Measurements from ENCODE around the gene SNX33. TPM values are rescaled to one million over a fixed set of nuclear protein-coding genes. Genes with fewer than 3 reads are reported as not detected.
A peak's percentile ranks its signal among the peaks of the same experiment; 100 is the strongest.

Gene SNX33
- total RNA-seq, 1 donor from 2014 or later = 15.0 TPM

DNA sequence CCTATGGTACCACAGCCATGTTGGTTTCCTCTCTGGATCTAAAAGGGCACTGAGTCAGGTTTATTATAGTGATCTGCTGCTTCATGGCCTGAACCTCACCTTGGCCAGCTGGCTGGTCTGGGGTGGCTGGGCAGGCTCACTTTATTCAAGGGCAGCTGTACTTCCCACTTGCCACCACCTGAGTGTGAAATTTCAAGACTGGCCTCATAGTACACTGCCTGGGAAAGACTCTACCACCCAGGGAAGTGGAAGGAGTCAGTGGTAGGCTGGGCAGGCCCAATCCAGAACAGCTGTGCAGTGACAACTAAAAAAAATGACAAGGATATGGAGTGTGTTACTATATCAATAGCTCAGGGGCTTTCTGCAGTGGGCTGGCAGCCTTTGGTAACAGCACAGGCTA, 30.9 kb upstream of the SNX33 start:
- no peak for FAIRE-seq
- TF ChIP-seq, protein P1, sequence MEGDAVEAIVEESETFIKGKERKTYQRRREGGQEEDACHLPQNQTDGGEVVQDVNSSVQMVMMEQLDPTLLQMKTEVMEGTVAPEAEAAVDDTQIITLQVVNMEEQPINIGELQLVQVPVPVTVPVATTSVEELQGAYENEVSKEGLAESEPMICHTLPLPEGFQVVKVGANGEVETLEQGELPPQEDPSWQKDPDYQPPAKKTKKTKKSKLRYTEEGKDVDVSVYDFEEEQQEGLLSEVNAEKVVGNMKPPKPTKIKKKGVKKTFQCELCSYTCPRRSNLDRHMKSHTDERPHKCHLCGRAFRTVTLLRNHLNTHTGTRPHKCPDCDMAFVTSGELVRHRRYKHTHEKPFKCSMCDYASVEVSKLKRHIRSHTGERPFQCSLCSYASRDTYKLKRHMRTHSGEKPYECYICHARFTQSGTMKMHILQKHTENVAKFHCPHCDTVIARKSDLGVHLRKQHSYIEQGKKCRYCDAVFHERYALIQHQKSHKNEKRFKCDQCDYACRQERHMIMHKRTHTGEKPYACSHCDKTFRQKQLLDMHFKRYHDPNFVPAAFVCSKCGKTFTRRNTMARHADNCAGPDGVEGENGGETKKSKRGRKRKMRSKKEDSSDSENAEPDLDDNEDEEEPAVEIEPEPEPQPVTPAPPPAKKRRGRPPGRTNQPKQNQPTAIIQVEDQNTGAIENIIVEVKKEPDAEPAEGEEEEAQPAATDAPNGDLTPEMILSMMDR (IDR thresholded peaks at IDR 0.05; ENCODE audit: insufficient read depth, low read length, severe bottlenecking) = no peak
- DNase-seq (ENCODE audit: low read depth) = no peak
- Histone ChIP-seq H3K36me3 (ENCODE audit: control insufficient read depth, insufficient read depth, low read length) (peaks cover 14% of the 10 kb centered on the region), H3K4me3 (ENCODE audit: low read depth, low read length) (no peak overlapping the region), H3K27me3 (ENCODE audit: control insufficient read depth, insufficient read depth, low read length) (no peaks in the 10 kb centered on the region)

DNA sequence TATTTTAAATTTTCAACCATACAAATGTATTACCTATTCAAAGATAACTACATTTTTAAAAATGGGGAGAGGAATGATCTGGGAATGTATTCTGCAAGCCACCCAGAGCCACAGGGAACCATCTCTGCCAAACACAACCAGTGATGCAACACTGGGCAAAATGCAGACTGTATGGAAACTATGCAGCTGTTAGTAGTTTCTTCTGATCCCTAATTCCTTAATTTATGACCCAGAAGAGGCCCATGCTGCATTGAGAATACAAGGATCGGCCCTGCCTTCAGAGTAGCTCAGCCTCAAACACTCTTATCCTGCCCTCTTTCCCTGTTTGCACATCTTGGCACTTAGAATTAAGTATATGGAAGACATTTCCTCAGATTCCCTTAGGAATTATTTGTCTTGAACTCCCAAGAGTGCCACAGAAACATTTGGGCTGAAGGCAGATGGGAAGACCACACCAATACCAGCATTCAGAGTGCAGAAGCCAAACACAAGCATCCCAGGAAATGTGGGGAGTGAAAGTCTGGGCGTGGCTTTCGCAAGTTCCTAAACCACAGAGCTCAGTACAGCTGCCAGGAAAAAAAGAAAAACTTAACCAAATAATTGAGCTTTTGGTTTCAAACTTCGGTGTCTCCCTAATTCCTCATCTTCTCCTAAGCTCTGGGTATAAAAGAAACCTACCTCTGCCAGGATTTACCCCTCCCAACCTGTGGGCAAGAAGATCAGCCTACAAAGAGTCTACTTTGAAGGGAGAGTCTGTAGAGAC, 27.5 kb upstream of the SNX33 start:
- Histone ChIP-seq H3K36me3 (ENCODE audit: control insufficient read depth, insufficient read depth, low read length) (peaks cover 10% of the 10 kb centered on the region), H3K27me3 (ENCODE audit: control insufficient read depth, insufficient read depth, low read length) (no peaks in the 10 kb centered on the region), H3K4me3 (ENCODE audit: low read depth, low read length) (no peak overlapping the region)
- FAIRE-seq (no peak), DNase-seq (ENCODE audit: low read depth) (no peak)
- TF ChIP-seq, protein P1 (IDR thresholded peaks at IDR 0.05; ENCODE audit: insufficient read depth, low read length, severe bottlenecking) = no peak

DNA sequence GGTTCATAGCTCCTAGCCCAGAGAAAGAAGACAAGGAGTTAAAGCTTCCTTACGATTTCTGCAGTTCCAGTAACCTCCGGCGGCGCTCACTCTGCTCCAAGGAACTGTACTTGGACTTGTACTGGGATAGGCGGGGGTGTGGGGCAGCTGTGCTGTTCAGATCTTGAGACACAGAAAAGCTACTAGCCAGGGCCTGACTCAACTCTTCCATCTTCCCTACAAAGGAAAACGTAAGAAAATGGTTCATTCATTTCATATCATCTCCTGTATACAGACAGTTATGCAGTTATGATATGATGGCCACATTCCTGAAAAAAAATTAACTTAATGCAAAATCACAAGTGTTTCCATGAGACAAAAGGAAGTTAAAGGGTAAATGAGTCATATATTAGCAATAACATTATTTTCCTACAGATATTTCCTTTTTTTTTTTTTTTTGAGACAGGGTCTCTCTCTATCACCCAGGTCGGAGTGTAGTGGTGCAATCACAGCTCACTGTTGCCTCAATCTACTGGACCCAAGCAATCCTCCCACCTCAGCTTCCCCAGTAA, 26.8 kb upstream of the SNX33 start:
- FAIRE-seq (no peak), DNase-seq (ENCODE audit: low read depth) (peak; percentile 63)
- TF ChIP-seq, protein P1 (IDR thresholded peaks at IDR 0.05; ENCODE audit: insufficient read depth, low read length, severe bottlenecking) = peak; percentile 33
- Histone ChIP-seq H3K36me3 (ENCODE audit: control insufficient read depth, insufficient read depth, low read length) (peaks cover 10% of the 10 kb centered on the region), H3K27me3 (ENCODE audit: control insufficient read depth, insufficient read depth, low read length) (no peaks in the 10 kb centered on the region), H3K4me3 (ENCODE audit: low read depth, low read length) (no peak overlapping the region)

DNA sequence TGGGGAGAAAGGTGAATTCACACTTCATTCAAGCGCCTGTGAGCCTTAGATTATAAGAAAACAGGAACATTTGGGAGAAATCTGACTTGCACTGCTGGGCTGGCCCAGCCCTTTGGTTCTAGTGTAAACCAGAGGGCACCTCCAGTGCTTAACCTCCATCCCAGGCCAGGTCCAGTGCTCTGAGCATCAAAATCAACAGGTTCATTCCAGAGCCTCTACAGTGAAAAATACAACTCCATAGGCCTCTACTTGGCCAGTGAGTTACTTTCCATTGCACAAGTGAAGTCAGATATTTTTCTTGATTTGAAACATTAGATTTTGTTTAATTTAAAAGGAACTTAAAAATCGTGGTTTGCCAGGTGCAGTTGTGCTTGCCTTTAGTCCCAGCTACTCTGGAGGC, 25.2 kb upstream of the SNX33 start:
- DNase-seq (ENCODE audit: low read depth) (no peak), FAIRE-seq (no peak)
- no peak overlapping the region for H3K4me3 ChIP-seq (ENCODE audit: low read depth, low read length)
- H3K36me3 ChIP-seq (ENCODE audit: control insufficient read depth, insufficient read depth, low read length) = peaks cover 1% of the 10 kb centered on the region
- TF ChIP-seq, protein P1 (IDR thresholded peaks at IDR 0.05; ENCODE audit: insufficient read depth, low read length, severe bottlenecking) = no peak
- H3K27me3 ChIP-seq (ENCODE audit: control insufficient read depth, insufficient read depth, low read length) = no peaks in the 10 kb centered on the region

DNA sequence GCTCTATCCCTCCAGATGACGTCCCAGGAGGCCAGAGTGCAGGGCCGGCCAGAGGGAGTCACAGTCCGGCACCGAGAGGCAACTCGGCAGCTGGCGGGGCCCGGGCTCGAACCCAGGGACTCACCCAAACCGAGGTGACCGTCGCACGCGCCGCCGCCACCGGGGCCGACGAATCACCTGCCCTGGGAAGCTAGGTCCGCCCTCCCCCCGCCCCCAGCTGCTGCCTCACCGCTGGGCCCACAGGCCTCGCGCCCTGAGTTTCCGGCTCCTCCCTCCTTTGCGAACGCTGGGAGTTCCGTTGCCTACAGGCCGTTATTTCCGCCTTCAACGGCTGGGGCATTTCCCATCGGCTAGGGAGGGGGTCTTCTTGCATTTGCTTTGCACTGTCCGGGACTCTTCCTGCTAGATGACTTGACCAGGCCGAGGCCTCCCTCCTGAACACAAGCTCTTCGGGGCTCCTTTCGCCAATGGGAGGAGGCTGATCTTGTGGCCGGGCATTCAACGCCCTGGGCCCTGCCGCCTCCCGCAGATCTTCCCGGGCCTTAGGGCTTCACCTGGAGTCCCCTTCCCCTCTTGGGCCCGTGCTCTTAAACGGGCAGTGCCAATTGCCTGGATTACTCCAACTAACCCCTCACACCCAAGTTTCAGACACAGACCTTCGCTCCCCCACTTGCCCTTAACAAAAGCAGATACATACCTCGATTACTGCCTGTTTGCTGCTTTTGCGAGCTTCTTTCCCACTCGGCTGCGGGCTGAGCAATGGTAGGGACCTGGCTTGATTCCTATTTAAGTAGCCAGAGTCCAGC, 22.0 kb upstream of the SNX33 start, which contains the start of gene SNUPN:
TSS of gene SNUPN (minus strand) at position 184 of the 806 bp plus-strand sequence. CDS start 4,674 bp downstream, outside the sequence.
- no peaks in the 10 kb centered on the region for H3K36me3 ChIP-seq (ENCODE audit: control insufficient read depth, insufficient read depth, low read length)
- peak within 1 kb of the TSS; percentile 77 for H3K4me3 ChIP-seq (ENCODE audit: low read depth, low read length)
- peak; percentile 71 for DNase-seq (ENCODE audit: low read depth)
- FAIRE-seq = no peak
- no peaks in the 10 kb centered on the region for H3K27me3 ChIP-seq (ENCODE audit: control insufficient read depth, insufficient read depth, low read length)
- TF ChIP-seq, protein P1 (IDR thresholded peaks at IDR 0.05; ENCODE audit: insufficient read depth, low read length, severe bottlenecking) = no peak
